GM19324 (cell line): ENCODE measurements around the gene LARGE1.
"Not testable (repeated sequence)": the region's sequence is repeated elsewhere in the genome, so short reads cannot be mapped to it uniquely, and the experiment has no call there.

Experiments
- ATAC-seq: cut with Tn5 transposase; IDR thresholded peaks from one replicate; pipeline ENCODE4 v1.9.1; 2021; ENCODE audit warnings: mild to moderate bottlenecking, moderate library complexity; ENCODE audit not compliant: unreplicated experiment, low FRiP score

LARGE1 gene

GRCh38 chr22:33577862-33578411 lies 342.3 kb downstream of the LARGE1 start:
- no peak for ATAC-seq

- no peak for ATAC-seq
Observed at GRCh38 chr22:33576205-33576604, 344.1 kb downstream of the LARGE1 start.

- no peak for ATAC-seq
Observed at GRCh38 chr22:33575771-33576170, 344.5 kb downstream of the LARGE1 start.

GRCh38 chr22:33575041-33575440 lies 345.2 kb downstream of the LARGE1 start:
- no peak for ATAC-seq

- no peak for ATAC-seq
Observed at GRCh38 chr22:33573479-33573878, 346.8 kb downstream of the LARGE1 start.

GRCh38 chr22:33572086-33572485 lies 348.2 kb downstream of the LARGE1 start:
- no peak for ATAC-seq

GRCh38 chr22:33570110-33570509 lies 350.2 kb downstream of the LARGE1 start:
- no peak for ATAC-seq

- no peak for ATAC-seq
Observed at GRCh38 chr22:33569559-33569958, 350.7 kb downstream of the LARGE1 start.

- no peak for ATAC-seq
Observed at GRCh38 chr22:33569018-33569417, 351.3 kb downstream of the LARGE1 start.

- ATAC-seq: not testable (repeated sequence)
Observed at GRCh38 chr22:33566495-33566894, 353.8 kb downstream of the LARGE1 start.

GRCh38 chr22:33565580-33565995 lies 354.7 kb downstream of the LARGE1 start:
- ATAC-seq: no peak

GRCh38 chr22:33564683-33565082 lies 355.6 kb downstream of the LARGE1 start:
- no peak for ATAC-seq

- no peak for ATAC-seq
Observed at GRCh38 chr22:33563220-33563964, 356.9 kb downstream of the LARGE1 start.

GRCh38 chr22:33562501-33562900 lies 357.8 kb downstream of the LARGE1 start:
- ATAC-seq: no peak

GRCh38 chr22:33561149-33561807 lies 359.0 kb downstream of the LARGE1 start:
- no peak for ATAC-seq

GRCh38 chr22:33557836-33558235 lies 362.4 kb downstream of the LARGE1 start:
- no peak for ATAC-seq

- ATAC-seq: no peak
Observed at GRCh38 chr22:33555814-33556522, 364.3 kb downstream of the LARGE1 start.

GRCh38 chr22:33553493-33553892 lies 366.8 kb downstream of the LARGE1 start:
- ATAC-seq: no peak

GRCh38 chr22:33544707-33545106 lies 375.6 kb downstream of the LARGE1 start:
- ATAC-seq: no peak

GRCh38 chr22:33542722-33543121 lies 377.6 kb downstream of the LARGE1 start:
- no peak for ATAC-seq

GRCh38 chr22:33542153-33542552 lies 378.1 kb downstream of the LARGE1 start:
- ATAC-seq: no peak
